Measurements from ENCODE around the gene LRP2.

GRCh38 chr2:169158874-169159273, 203.5 kb downstream of the LRP2 start:
- TF ChIP-seq MAFK (IDR thresholded peaks at IDR 0.05; ENCODE audit: partially characterized antibody) (no peak), MAZ (IDR thresholded peaks at IDR 0.05; ENCODE audit: borderline replicate concordance, low read depth, low read length) (no peak), ESRRA (IDR thresholded peaks at IDR 0.05; ENCODE audit: borderline replicate concordance, low read length) (no peak), MYC (IDR thresholded peaks at IDR 0.05; ENCODE audit: borderline replicate concordance, low read length) (no peak), CEBPB (IDR thresholded peaks at IDR 0.05) (no peak), CTCF (IDR thresholded peaks at IDR 0.05) (no peak), ZSCAN20 (CRISPR knock-in tag; IDR thresholded peaks at IDR 0.05) (no peak), POLR2A (IDR thresholded peaks at IDR 0.05; ENCODE audit: low read length) (no peak), RFX5 (IDR thresholded peaks at IDR 0.05) (no peak), ELK1 (IDR thresholded peaks at IDR 0.05; ENCODE audit: low read depth, low read length) (no peak), REST (IDR thresholded peaks at IDR 0.05) (no peak), CHD2 (IDR thresholded peaks at IDR 0.05; ENCODE audit: low read length, partially characterized antibody) (no peak)
